MM.1S (cell line): ENCODE measurements around the gene CADM2.

Experiments
- EZH2 ChIP-seq: fragments of 300-600 bp; sonication (generic); optimal IDR thresholded peaks from 2 replicates; pipeline ENCODE3; 2017; ENCODE audit warnings: low read depth, mild to moderate bottlenecking, antibody characterized with exemption, low read length, mixed read lengths
- EZH2phosphoT487 ChIP-seq: fragments of 300-600 bp; sonication (generic); IDR thresholded peaks from 2 replicates; pipeline ENCODE4 v1.6.1; 2018; ENCODE audit warnings: antibody characterized with exemption, low read length

DNA sequence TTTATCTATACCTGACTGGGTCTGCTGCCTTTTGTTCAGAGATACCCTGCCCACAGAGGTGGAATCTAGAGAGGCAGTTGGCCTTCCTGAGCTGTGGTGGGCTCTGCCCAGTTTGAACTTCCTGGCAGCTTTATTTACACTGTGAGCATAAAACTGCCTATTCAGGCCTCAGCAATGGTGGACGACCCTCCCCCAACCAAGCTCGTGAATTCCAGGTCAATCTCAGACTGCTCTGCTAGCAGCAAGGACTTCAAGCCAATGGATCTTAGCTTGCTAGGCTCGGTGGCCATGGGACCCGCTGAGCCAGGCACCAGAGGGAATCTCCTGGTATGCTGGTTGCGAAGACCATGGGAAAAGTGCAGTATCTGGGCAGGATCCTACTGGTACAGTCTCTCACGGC, 270.2 kb downstream of the CADM2 start:
- TF ChIP-seq EZH2phosphoT487 (no peak), EZH2 (no peak)
